PC-9 (cell line): ENCODE measurements around the gene HCRTR2. TPM values are rescaled to one million over a fixed set of nuclear protein-coding genes. Genes with fewer than 3 reads are reported as not detected.
"Not testable (repeated sequence)": the region's sequence is repeated elsewhere in the genome, so short reads cannot be mapped to it uniquely, and the experiment has no call there.

Experiments used
- BruUV-seq: library from RNA; stranded (reverse); fragments of 400-500 nt; replicated peaks from 2 replicates; lab custom pipeline; 2021; lab: Mats Ljungman, UMichigan
- CTCF ChIA-PET: fragments of 300-600 bp; sonication (Branson Sonifier 250); formaldehyde crosslinking; loops from one replicate; lab custom pipeline; 2022; ENCODE audit warnings: antibody characterized with exemption; lab: Charles Lee
- POLR2A ChIA-PET: fragments of 300-600 bp; sonication (Branson Sonifier 250); formaldehyde crosslinking; loops from one replicate; lab custom pipeline; 2022; ENCODE audit warnings: antibody characterized with exemption; ENCODE audit not compliant: unreplicated experiment; lab: Charles Lee
- DNase-seq, 2 experiments: peaks; one replicate each; pipeline versions ENCODE4 v3.0.0 to v3.0.0-alpha.2; 2015 to 2022; ENCODE audit warnings: mixed read lengths in 1 of 2
- H2AFZ ChIP-seq: fragments of 200-600 bp; sonication (generic); 2 replicates; pipeline ENCODE4 v1.8.1; 2017; ENCODE audit warnings: antibody characterized with exemption
- H3F3A ChIP-seq: fragments of 200-600 bp; sonication (generic); 2 replicates; pipeline ENCODE4 v1.8.1; 2017; ENCODE audit warnings: antibody characterized with exemption, mild to moderate bottlenecking, low read depth; ENCODE audit not compliant: insufficient read depth
- H3K27ac ChIP-seq: fragments of 200-600 bp; sonication (generic); 2 replicates; pipeline ENCODE4 v1.6.1; 2016; ENCODE audit warnings: mixed run types
- H3K27me3 ChIP-seq: fragments of 200-600 bp; sonication (generic); 2 replicates; pipeline ENCODE4 v1.6.1; 2016; ENCODE audit warnings: low read depth, mixed run types; ENCODE audit not compliant: insufficient read depth
- H3K36me3 ChIP-seq: fragments of 200-600 bp; sonication (generic); 2 replicates; pipeline ENCODE4 v1.6.1; 2016; ENCODE audit warnings: low read depth, mixed run types
- H3K4me1 ChIP-seq: fragments of 200-600 bp; sonication (generic); replicated peaks from 2 replicates; pipeline ENCODE4 v1.6.1; 2016; ENCODE audit warnings: mixed run types; ENCODE audit not compliant: insufficient read depth
- H3K4me2 ChIP-seq: fragments of 200-600 bp; sonication (generic); 2 replicates; pipeline ENCODE4 v1.6.1; 2017; ENCODE audit warnings: mixed run types
- H3K4me3 ChIP-seq: fragments of 200-600 bp; sonication (generic); 2 replicates; pipeline ENCODE4 v1.6.1; 2016; ENCODE audit warnings: mixed run types
- H3K79me2 ChIP-seq: fragments of 200-600 bp; sonication (generic); 2 replicates; pipeline ENCODE4 v1.6.1; 2017; ENCODE audit warnings: low read depth, mixed run types
- H3K9me2 ChIP-seq: fragments of 200-600 bp; sonication (generic); 2 replicates; pipeline ENCODE4 v1.8.1; 2017; ENCODE audit warnings: mild to moderate bottlenecking; ENCODE audit not compliant: insufficient read depth
- H3K9me3 ChIP-seq: fragments of 200-600 bp; sonication (generic); 2 replicates; pipeline ENCODE4 v1.8.1; 2016; ENCODE audit warnings: low read depth; ENCODE audit not compliant: insufficient read depth
- H4K20me1 ChIP-seq: fragments of 200-600 bp; sonication (generic); 2 replicates; pipeline ENCODE4 v1.8.1; 2017; ENCODE audit not compliant: insufficient read depth
- CTCF ChIP-seq: fragments of 200-600 bp; sonication (generic); conservative IDR thresholded peaks from 2 replicates; pipeline ENCODE4 v1.6.1; 2017; ENCODE audit warnings: mixed run types, antibody characterized with exemption, mild to moderate bottlenecking, moderate library complexity
- EZH2 ChIP-seq: fragments of 200-600 bp; sonication (generic); IDR thresholded peaks from 2 replicates; pipeline ENCODE4 v1.8.0; 2017; ENCODE audit warnings: antibody characterized with exemption, low read depth
- intact Hi-C: fragments of 100-400 bp; cut with micrococcal nuclease; formaldehyde crosslinking; loops from one replicate; pipeline ENCODE4 v1.10.0; 2022; ENCODE audit not compliant: unreplicated experiment
- total RNA-seq: library from RNA; stranded (reverse); gene quantifications from 2 replicates; pipeline ENCODE4 v1.2.3, GENCODE V29; 2021

Gene HCRTR2
- total RNA-seq, 1 experiment from 2014 or later, result not detected

- ChIA-PET POLR2A (no interaction called here), CTCF (no interaction called here)
- TF ChIP-seq EZH2 (no peak), CTCF (no peak)
- H3K27me3 ChIP-seq, result no peaks in the 10 kb centered on the region
- H3K9me2 ChIP-seq, result 0 out of 2 replicates have a peak, but pooled peaks cover 3% of the 10 kb centered on the region
- no peaks in the 10 kb centered on the region for H3K9me3 ChIP-seq
- no peaks in the 10 kb centered on the region for H3F3A ChIP-seq
- intact Hi-C loops, result no loop called here
- no peaks in the 10 kb centered on the region for H3K4me1 ChIP-seq
- no peaks in the 10 kb centered on the region for H4K20me1 ChIP-seq
- BruUV-seq, result no TSS peak
- H3K27ac ChIP-seq, result no peak overlapping the region
- peak in 1 of 2 experiments; percentile 15 for DNase-seq
- H3K4me2 ChIP-seq, result no peak overlapping the region
- H2AFZ ChIP-seq, result no peak overlapping the region
- no peak overlapping the region for H3K4me3 ChIP-seq
- H3K79me2 ChIP-seq, result no peaks in the 10 kb centered on the region
- H3K36me3 ChIP-seq, result no peaks in the 10 kb centered on the region
These were observed 64.8 kb downstream of the HCRTR2 start for GRCh38 chr6:55239099-55239498.

- BruUV-seq, H3K9me3 ChIP-seq, H3K4me3 ChIP-seq, H3K27me3 ChIP-seq, H3F3A ChIP-seq, H3K4me1 ChIP-seq, H3K27ac ChIP-seq, H4K20me1 ChIP-seq, H2AFZ ChIP-seq, POLR2A ChIA-PET, DNase-seq, H3K79me2 ChIP-seq, CTCF ChIA-PET, H3K9me2 ChIP-seq, H3K4me2 ChIP-seq, H3K36me3 ChIP-seq: not testable (repeated sequence)
- intact Hi-C loops, result loop anchor here (2.0 to 10.0 kb wide), 3 partner anchors 546 to 1262 kb away; no protein-coding TSS in a partner anchor
- TF ChIP-seq CTCF, result peak; percentile 75
These were observed 66.8 kb downstream of the HCRTR2 start for GRCh38 chr6:55240975-55241605.

- no peaks in the 10 kb centered on the region for H4K20me1 ChIP-seq
- POLR2A ChIA-PET, result no interaction called here
- H3F3A ChIP-seq, result no peaks in the 10 kb centered on the region
- no peaks in the 10 kb centered on the region for H3K79me2 ChIP-seq
- H3K27ac ChIP-seq, result no peak overlapping the region
- H2AFZ ChIP-seq, result no peak overlapping the region
- no peak for DNase-seq
- no peak overlapping the region for H3K4me3 ChIP-seq
- intact Hi-C loops, result no loop called here
- H3K4me2 ChIP-seq, result no peak overlapping the region
- H3K9me2 ChIP-seq, result no peaks in the 10 kb centered on the region
- H3K4me1 ChIP-seq, result no peaks in the 10 kb centered on the region
- CTCF ChIA-PET, result no interaction called here
- no peaks in the 10 kb centered on the region for H3K36me3 ChIP-seq
- BruUV-seq, result no TSS peak
- H3K27me3 ChIP-seq, result no peaks in the 10 kb centered on the region
- TF ChIP-seq EZH2 (no peak), CTCF (no peak)
- H3K9me3 ChIP-seq, result no peaks in the 10 kb centered on the region
These were observed 76.1 kb downstream of the HCRTR2 start for GRCh38 chr6:55250400-55250799.
